Activated T-cell treated with anti-CD3 and anti-CD28 coated beads, Interleukin-2, amount 50 U/mL, for 24 hours (primary cell): ENCODE results near the gene SYN1.

Experiments used
- DNase-seq: peaks from one replicate; pipeline ENCODE4 v3.0.0-alpha.2; 2020
- H3K27ac Mint-ChIP-seq: 2 replicates; pipeline ENCODE4 v1.8.0; 2020; ENCODE audit warnings: mild to moderate bottlenecking, mixed read lengths
- H3K27me3 Mint-ChIP-seq: 2 replicates; pipeline ENCODE4 v1.8.0; 2020; ENCODE audit warnings: mixed read lengths
- H3K36me3 Mint-ChIP-seq: 2 replicates; pipeline ENCODE4 v1.8.0; 2020; ENCODE audit warnings: low read depth, mixed read lengths
- H3K4me1 Mint-ChIP-seq: 2 replicates; pipeline ENCODE4 v1.8.0; 2020; ENCODE audit warnings: low read depth, mixed read lengths
- H3K4me3 Mint-ChIP-seq: 2 replicates; pipeline ENCODE4 v1.8.0; 2020; ENCODE audit warnings: mild to moderate bottlenecking, moderate library complexity, mixed read lengths
- H3K9me3 Mint-ChIP-seq: 2 replicates; pipeline ENCODE4 v1.8.0; 2020; ENCODE audit warnings: mixed read lengths

Gene SYN1

DNA sequence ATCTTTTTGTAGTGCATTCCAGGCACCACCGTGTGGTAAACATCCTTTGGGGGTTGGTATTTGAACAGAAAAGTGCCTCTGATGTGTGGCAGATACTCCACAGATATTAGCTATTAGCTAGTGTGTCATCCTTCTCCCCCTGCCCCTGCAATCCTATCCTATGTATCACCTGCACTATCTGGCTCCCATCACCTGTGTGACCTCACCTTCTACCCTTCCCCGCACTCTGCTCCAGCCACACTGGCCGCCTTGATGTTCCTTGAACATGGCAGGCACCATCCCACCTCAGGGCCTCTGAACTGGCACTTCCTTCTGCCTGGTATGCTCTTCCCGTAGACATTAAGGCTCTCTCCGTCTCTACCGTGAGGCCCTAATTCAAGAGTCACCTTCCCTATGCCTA, 27.0 kb upstream of the SYN1 start:
- Mint-ChIP-seq H3K4me3 (no peak overlapping the region), H3K9me3 (no peaks in the 10 kb centered on the region), H3K27ac (no peak overlapping the region), H3K36me3 (peaks cover 70% of the 10 kb centered on the region), H3K27me3 (peaks cover 37% of the 10 kb centered on the region), H3K4me1 (peaks cover 49% of the 10 kb centered on the region)
- no peak for DNase-seq

DNA sequence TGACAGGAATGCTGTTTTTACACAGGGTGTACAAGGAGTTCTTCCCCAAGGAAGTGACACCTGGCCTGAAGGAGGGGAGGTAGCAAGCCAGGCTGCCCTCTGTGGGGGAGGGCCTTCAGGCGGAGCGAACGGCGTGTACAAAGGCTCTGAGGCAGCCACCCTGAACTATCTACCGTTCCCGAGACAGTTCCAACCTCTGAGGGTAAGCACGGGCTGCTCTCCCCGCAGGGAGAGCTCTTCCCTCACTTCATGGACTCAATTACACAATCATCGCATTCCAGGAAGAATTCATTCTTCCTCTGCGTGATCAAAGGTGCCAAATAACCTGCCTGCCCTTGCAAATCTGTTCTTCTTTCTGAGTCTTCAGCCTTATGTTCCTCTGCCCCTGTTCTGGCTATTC, 25.9 kb upstream of the SYN1 start:
- Mint-ChIP-seq H3K9me3 (no peaks in the 10 kb centered on the region), H3K4me3 (no peak overlapping the region), H3K4me1 (peaks cover 39% of the 10 kb centered on the region), H3K27me3 (peaks cover 30% of the 10 kb centered on the region), H3K36me3 (peaks cover 72% of the 10 kb centered on the region), H3K27ac (no peak overlapping the region)
- no peak for DNase-seq

DNA sequence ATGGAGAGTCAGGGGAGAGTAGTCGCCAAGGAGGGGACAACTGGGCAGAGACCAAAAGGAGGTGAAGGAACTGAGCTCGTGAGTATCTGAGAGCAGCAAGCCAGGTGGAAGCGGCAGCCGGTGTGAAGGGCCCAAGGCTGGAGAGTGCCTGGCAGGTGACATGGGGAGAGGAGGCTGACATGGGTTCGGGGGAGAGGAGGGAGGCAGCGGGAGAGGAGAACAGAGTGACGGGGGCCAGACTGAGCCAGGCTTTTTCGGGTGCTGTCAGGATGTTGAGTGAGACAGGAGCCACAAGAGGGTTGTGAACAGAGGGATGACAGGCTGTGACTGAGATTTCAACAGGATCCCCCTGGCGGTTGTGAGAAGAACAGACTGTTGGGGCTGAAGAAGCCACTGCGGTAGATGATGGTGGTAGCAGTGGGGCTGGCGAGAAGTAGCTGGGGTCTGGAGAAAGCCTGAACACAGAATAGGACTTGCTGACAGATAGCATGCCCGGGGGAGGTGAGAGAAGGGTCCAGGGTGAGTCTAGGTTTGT, 25.0 kb upstream of the SYN1 start:
- H3K4me1 Mint-ChIP-seq, result peaks cover 39% of the 10 kb centered on the region
- H3K27ac Mint-ChIP-seq, result no peak overlapping the region
- H3K27me3 Mint-ChIP-seq, result peaks cover 30% of the 10 kb centered on the region
- H3K36me3 Mint-ChIP-seq, result peaks cover 81% of the 10 kb centered on the region
- DNase-seq, result no peak
- H3K4me3 Mint-ChIP-seq, result no peak overlapping the region
- H3K9me3 Mint-ChIP-seq, result no peaks in the 10 kb centered on the region

- DNase-seq, result no peak
- no peak overlapping the region for H3K4me3 Mint-ChIP-seq
- H3K27me3 Mint-ChIP-seq, result peaks cover 25% of the 10 kb centered on the region
- H3K9me3 Mint-ChIP-seq, result no peaks in the 10 kb centered on the region
- peaks cover 82% of the 10 kb centered on the region for H3K36me3 Mint-ChIP-seq
- peaks cover 37% of the 10 kb centered on the region for H3K4me1 Mint-ChIP-seq
- H3K27ac Mint-ChIP-seq, result no peak overlapping the region
Observed at GRCh38 chrX:47643926-47644325, 24.3 kb upstream of the SYN1 start.

DNA sequence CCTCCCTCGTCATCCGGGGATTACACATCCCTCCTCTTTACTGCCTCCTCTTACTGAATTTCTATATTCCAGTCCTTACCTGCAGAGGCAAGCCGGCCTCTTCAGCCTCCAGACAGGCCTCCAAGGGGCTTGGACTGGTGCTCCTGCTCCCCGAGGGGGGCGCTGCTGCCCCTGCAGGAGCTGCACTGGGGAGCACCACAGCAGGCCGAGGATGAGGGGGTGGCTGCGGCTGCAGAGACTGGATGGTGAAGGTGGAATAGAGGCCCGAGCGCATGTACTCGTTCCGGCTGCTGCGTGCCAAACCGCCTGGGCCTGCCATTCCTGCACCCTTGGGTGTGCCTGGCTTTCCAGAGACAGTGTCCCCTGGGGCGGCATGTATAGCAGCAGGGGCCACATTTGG, 19.2 kb upstream of the SYN1 start:
- H3K36me3 Mint-ChIP-seq, result peaks cover 73% of the 10 kb centered on the region
- peaks cover 17% of the 10 kb centered on the region for H3K4me1 Mint-ChIP-seq
- no peaks in the 10 kb centered on the region for H3K9me3 Mint-ChIP-seq
- H3K27me3 Mint-ChIP-seq, result no peaks in the 10 kb centered on the region
- H3K4me3 Mint-ChIP-seq, result no peak overlapping the region
- no peak for DNase-seq
- H3K27ac Mint-ChIP-seq, result no peak overlapping the region

DNA sequence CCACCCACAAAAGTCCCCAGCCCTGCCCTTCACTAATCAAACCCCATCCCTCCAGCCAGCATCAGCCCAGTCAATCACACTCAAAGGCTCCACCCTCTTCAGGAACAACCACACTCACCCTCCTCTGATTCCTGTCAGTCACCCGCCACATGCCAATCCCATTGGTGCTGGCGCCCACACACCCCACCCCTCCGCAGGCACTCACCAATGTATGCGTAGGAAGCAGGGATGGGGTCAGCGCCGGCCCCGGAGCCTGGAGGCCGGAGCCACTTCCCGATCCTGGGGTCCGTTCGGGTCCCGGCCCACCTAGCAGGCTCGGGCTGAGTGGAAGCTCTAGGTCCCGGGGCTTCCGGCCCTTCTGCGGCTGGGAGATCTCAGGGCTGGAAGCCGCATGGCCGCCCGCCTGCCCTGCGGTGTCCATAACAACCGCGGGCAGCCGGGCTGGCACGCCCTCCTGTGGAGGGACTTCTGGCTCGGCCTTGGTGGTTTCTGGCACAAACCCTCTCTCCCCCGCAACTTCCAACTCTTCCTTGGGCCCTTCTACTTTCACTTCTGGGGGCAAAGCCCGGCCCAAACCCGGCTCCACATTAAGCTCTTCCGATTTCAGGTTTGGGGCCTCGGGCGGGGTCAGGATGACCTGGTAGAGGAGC, 18.0 kb upstream of the SYN1 start:
- H3K36me3 Mint-ChIP-seq, result peaks cover 63% of the 10 kb centered on the region
- DNase-seq, result peak; percentile 56
- H3K4me1 Mint-ChIP-seq, result peaks cover 17% of the 10 kb centered on the region
- H3K4me3 Mint-ChIP-seq, result peak overlapping the region; percentile 47
- H3K27me3 Mint-ChIP-seq, result no peaks in the 10 kb centered on the region
- peak overlapping the region; percentile 34 for H3K27ac Mint-ChIP-seq
- no peaks in the 10 kb centered on the region for H3K9me3 Mint-ChIP-seq

DNA sequence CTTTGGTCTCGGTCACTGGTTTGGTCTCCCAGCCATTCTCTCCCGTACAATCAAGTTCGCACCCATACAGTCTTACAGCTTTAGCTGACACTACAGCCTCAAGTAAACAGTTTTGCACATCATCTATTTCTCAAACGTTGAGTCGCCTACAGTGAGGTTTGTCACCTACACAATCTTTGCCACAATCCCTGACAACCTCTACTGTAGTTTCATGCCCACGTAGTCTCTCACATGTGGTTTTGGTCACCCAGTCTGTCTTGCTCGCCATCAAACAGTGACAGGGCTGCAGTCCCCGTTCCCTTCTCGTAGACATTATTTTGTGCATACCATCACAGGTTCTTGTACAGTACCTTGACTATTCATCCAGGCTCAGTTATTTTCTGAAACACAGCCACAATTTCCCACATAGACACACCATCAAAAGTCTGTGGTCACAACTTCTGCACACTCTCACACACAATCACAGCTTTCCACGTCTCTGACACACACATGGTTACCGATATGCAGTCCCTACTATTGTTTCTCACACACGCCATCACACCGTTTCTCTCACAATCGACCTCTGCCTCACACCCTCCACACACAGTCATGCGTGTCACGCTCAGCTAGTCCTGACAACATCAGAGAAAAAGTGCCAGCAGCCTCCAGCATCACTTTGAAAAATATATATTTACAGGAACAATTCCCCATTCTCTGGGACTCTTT, 15.4 kb upstream of the SYN1 start:
- DNase-seq, result no peak
- no peaks in the 10 kb centered on the region for H3K9me3 Mint-ChIP-seq
- no peak overlapping the region for H3K4me3 Mint-ChIP-seq
- H3K27me3 Mint-ChIP-seq, result peaks cover 2% of the 10 kb centered on the region
- H3K4me1 Mint-ChIP-seq, result peaks cover 20% of the 10 kb centered on the region
- no peak overlapping the region for H3K27ac Mint-ChIP-seq
- H3K36me3 Mint-ChIP-seq, result peaks cover 40% of the 10 kb centered on the region

GRCh38 chrX:47633689-47634590, 14.3 kb upstream of the SYN1 start:
- no peak for DNase-seq
- Mint-ChIP-seq H3K9me3 (no peaks in the 10 kb centered on the region), H3K4me3 (no peak overlapping the region), H3K27ac (no peak overlapping the region), H3K4me1 (peaks cover 27% of the 10 kb centered on the region), H3K27me3 (peaks cover 4% of the 10 kb centered on the region), H3K36me3 (peaks cover 29% of the 10 kb centered on the region)

GRCh38 chrX:47632666-47633065, 13.0 kb upstream of the SYN1 start:
- Mint-ChIP-seq H3K4me1 (peaks cover 24% of the 10 kb centered on the region), H3K9me3 (no peaks in the 10 kb centered on the region), H3K27me3 (peaks cover 8% of the 10 kb centered on the region), H3K36me3 (peaks cover 18% of the 10 kb centered on the region), H3K27ac (no peak overlapping the region), H3K4me3 (no peak overlapping the region)
- DNase-seq, result no peak

DNA sequence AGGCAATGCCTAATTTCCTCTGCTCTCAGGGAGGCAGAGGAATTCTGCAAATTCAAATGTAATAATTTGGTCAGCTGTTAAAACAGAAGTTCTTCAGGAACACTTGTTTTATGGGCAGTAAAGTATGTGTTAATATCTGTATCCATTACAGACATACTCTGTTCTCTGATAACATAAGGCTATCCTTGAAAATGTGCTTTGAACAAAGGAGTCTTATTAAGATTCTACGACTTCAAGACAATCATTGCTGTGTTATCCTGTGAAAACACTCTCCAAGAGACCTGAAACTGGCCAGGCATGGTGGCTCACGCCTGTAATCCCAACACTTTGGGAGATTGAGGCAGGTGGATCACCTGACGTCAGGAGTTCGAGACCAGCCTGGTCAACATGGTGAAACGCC, 12.0 kb upstream of the SYN1 start:
- H3K9me3 Mint-ChIP-seq, result no peaks in the 10 kb centered on the region
- H3K4me1 Mint-ChIP-seq, result peaks cover 18% of the 10 kb centered on the region
- H3K27me3 Mint-ChIP-seq, result peaks cover 9% of the 10 kb centered on the region
- no peak for DNase-seq
- H3K4me3 Mint-ChIP-seq, result no peak overlapping the region
- peaks cover 8% of the 10 kb centered on the region for H3K36me3 Mint-ChIP-seq
- H3K27ac Mint-ChIP-seq, result no peak overlapping the region

DNA sequence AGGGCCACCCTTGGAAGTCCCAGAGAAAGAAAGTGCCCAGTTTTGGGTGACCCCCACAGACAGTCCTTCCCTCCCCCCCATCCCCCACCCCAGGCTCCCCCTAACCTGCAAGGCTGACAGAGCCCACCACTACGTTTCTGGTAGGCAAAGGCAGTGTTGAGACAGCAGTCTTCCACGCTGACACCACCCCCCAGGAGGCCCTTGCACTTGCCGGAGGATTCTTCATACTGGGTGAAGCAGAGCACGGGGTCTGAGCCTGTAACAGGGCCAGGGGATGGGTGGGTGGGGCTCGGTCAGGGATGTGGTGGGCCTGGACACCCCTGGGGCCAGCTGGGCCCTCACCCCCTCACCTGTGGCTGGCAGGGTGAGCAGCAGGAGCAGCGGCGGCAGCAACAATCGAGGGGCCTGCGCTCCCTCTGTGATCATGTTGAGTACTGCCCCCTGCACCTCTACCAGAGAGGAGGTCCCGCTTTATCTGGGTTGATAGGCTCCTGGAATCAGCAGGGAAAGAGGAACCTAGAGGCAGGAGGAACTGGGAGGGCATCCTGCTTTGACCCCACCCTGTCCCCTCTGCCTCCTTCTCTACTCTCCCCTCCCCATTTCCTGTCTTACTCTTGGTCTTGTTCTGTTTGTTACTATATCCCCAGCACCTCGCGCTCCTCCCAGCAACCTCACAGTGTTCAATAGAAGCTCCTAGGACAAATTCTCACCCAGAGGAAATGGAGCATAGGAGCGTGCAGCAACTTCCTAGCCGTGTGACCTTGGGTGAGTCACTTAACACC, 10.0 kb upstream of the SYN1 start, which contains the start of gene CFP:
Gene CFP (minus strand): TSS at position 512 of the 782 bp plus-strand sequence. CDS start 86 bp downstream, at position 426.
- Mint-ChIP-seq H3K4me3 (peak within 1 kb of the TSS; percentile 47), H3K4me1 (peaks cover 16% of the 10 kb centered on the region), H3K27me3 (peaks cover 17% of the 10 kb centered on the region)

GRCh38 chrX:47628982-47629381, 9.3 kb upstream of the SYN1 start:
- H3K27ac Mint-ChIP-seq, result peak overlapping the region; percentile 35
- no peaks in the 10 kb centered on the region for H3K36me3 Mint-ChIP-seq

More for the DNA sequence above, 10.0 kb upstream of the SYN1 start, which contains the start of gene CFP:
- Mint-ChIP-seq H3K9me3 (no peaks in the 10 kb centered on the region), H3K27ac (peak within 1 kb of the TSS; percentile 84), H3K36me3 (no peaks in the 10 kb centered on the region)
- DNase-seq, result no peak

DNA sequence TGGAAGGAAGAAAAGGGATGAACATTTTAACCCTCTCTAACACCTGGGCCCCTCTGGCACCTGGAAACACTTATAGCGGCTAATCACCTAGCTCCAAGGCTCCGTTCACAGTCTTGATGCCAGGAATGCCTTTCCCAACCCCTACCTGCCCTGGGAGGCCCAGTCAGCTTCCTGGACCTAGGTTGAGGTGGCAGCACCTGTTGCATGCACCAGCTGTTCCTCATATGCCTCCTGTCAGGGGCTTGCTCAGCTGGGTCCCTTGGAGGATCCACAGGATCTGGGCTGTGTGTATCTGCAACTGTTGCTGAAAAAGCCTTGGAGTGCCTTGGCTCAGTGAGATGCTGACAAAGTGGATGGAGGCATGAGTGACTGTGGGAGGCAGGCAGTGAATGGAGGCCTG, 5.7 kb upstream of the SYN1 start:
- Mint-ChIP-seq H3K27ac (no peak overlapping the region), H3K9me3 (no peaks in the 10 kb centered on the region), H3K36me3 (no peaks in the 10 kb centered on the region), H3K27me3 (peaks cover 35% of the 10 kb centered on the region), H3K4me1 (peaks cover 27% of the 10 kb centered on the region), H3K4me3 (no peak overlapping the region)
- no peak for DNase-seq

More at GRCh38 chrX:47628982-47629381, 9.3 kb upstream of the SYN1 start:
- Mint-ChIP-seq H3K4me3 (peak overlapping the region; percentile 41), H3K9me3 (no peaks in the 10 kb centered on the region), H3K4me1 (peaks cover 19% of the 10 kb centered on the region), H3K27me3 (peaks cover 20% of the 10 kb centered on the region)
- DNase-seq, result no peak
